ENCODE measurements around the gene NCKAP5.
A peak's percentile ranks its signal among the peaks of the same experiment; 100 is the strongest.

The NCKAP5 gene

DNA sequence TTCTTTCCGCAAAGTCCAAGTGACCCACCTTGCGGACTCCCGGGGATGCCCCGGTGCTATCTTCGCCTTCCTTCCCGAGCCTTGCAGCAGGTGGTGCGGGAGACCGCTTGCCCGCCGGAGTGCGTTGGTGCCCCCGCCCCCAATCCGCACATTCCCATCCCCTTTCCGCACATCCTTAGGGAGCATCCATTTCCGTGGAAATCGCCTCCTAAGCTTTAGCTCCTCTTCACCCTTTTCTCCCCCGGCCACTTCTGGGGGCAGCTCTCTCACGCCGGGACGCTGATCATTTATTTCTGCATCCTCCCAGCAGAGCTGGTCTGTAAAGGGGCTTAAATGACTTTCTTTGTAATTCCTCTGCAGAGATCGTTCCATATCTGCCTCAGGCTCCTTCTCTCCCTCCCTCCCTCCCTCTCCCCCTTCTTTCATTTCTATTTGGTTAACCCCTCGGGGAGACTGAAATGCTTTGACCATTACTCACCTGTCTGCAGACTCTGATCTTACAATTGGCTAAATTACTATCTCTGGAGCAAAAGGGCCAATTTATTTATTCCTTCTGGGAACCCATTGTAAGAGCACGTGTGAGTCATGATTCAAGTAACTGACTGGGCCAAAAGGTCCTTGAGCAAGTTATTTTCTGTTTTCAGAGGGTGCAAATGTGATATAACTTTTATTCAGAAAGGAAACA is 897.0 kb downstream of the NCKAP5 start:
- TF ChIP-seq, protein P1, sequence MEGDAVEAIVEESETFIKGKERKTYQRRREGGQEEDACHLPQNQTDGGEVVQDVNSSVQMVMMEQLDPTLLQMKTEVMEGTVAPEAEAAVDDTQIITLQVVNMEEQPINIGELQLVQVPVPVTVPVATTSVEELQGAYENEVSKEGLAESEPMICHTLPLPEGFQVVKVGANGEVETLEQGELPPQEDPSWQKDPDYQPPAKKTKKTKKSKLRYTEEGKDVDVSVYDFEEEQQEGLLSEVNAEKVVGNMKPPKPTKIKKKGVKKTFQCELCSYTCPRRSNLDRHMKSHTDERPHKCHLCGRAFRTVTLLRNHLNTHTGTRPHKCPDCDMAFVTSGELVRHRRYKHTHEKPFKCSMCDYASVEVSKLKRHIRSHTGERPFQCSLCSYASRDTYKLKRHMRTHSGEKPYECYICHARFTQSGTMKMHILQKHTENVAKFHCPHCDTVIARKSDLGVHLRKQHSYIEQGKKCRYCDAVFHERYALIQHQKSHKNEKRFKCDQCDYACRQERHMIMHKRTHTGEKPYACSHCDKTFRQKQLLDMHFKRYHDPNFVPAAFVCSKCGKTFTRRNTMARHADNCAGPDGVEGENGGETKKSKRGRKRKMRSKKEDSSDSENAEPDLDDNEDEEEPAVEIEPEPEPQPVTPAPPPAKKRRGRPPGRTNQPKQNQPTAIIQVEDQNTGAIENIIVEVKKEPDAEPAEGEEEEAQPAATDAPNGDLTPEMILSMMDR (conservative IDR thresholded peaks at IDR 0.05; ENCODE audit: control insufficient read depth, insufficient read depth, low read depth, low read length), result no peak
- DNase-seq (ENCODE audit: low read depth), result peak; percentile 77
- H3K4me3 ChIP-seq (ENCODE audit: control insufficient read depth, low read depth, low read length), result no peak overlapping the region

GRCh38 chr2:132670496-132671150 is 897.6 kb downstream of the NCKAP5 start:
- no peak overlapping the region for H3K4me3 ChIP-seq (ENCODE audit: control insufficient read depth, low read depth, low read length)
- DNase-seq (ENCODE audit: low read depth), result no peak
- TF ChIP-seq, protein P1 (conservative IDR thresholded peaks at IDR 0.05; ENCODE audit: control insufficient read depth, insufficient read depth, low read depth, low read length), result no peak

DNA sequence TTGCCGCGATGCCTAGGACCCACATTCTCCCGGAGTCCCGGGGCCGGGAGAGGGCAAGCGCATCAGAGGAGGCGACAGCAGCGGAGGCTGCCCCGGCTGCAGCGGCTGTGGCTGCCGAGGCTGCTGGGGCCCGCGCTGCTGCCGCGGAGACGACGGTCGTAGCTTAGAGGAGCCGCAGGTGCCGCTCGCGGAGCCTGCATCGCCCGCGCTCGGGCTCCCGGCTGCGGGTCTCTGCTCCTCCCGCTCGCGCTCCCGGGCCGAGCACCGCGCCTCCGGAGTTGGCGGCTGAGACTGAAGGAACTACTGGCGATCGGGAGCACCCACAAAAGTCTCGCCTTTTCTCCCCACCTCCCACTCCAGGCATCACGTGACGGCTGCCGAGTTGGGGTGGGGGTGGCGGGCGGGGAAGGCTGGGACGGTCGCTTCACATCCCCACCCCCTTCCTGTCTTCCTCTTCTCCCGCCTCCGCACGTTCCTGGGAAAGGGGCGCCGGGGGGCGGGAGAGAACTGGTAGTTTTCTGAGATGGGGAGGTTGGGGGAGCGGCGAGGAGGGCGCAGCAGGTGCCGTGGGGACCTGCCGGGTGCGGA is 898.3 kb downstream of the NCKAP5 start, which contains the start of gene LYPD1:
TSS of gene LYPD1 (minus strand) at position 298 of the 588 bp plus-strand sequence. CDS start at position 25, 273 bp downstream.
- no peak for DNase-seq (ENCODE audit: low read depth)
- no peak within 1 kb of the TSS for H3K4me3 ChIP-seq (ENCODE audit: control insufficient read depth, low read depth, low read length)
- TF ChIP-seq, protein P1 (conservative IDR thresholded peaks at IDR 0.05; ENCODE audit: control insufficient read depth, insufficient read depth, low read depth, low read length), result no peak

- DNase-seq (ENCODE audit: low read depth), result no peak
- no peak overlapping the region for H3K4me3 ChIP-seq (ENCODE audit: control insufficient read depth, low read depth, low read length)
- TF ChIP-seq, protein P1 (conservative IDR thresholded peaks at IDR 0.05; ENCODE audit: control insufficient read depth, insufficient read depth, low read depth, low read length), result no peak
Observed at GRCh38 chr2:132668987-132669907, 899.0 kb downstream of the NCKAP5 start.

- no peak for DNase-seq (ENCODE audit: low read depth)
- H3K4me3 ChIP-seq (ENCODE audit: control insufficient read depth, low read depth, low read length), result no peak overlapping the region
- TF ChIP-seq, protein P1 (conservative IDR thresholded peaks at IDR 0.05; ENCODE audit: control insufficient read depth, insufficient read depth, low read depth, low read length), result no peak
Observed at GRCh38 chr2:132668189-132668823, 900.0 kb downstream of the NCKAP5 start.

DNA sequence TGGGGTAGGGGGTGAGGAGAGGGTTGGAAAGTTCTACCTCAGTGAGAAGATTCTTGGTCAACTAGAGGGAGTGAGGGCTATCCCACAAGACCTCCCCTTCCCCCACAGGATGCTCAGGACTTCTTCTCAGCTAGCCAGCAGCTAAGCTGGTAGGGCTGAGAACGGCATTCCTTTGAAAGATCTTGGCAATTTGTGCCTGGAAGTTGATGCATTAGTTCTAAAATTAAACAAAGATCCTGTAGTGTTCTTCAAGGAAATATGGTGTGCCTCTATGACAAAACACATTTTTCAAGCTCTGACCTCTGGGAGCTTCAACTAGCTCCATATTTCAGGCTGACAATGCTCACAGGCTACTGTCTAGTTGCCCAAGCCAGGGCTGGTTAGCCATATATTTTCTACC is 900.6 kb downstream of the NCKAP5 start:
- no peak overlapping the region for H3K4me3 ChIP-seq (ENCODE audit: control insufficient read depth, low read depth, low read length)
- TF ChIP-seq, protein P1 (conservative IDR thresholded peaks at IDR 0.05; ENCODE audit: control insufficient read depth, insufficient read depth, low read depth, low read length), result no peak
- no peak for DNase-seq (ENCODE audit: low read depth)

All from fibroblast of mammary gland (primary cell).